C4-2B (cell line): Measurements from ENCODE around the gene TMEM106C.

ENCODE experiments used
- ZFX ChIP-seq: fragments of 450-650 bp; IDR thresholded peaks from 2 replicates; pipeline ENCODE4 v1.6.1; 2017
- TF ChIP-seq, protein P1 (sequence below): fragments of 450-650 bp; conservative IDR thresholded peaks from 2 replicates; pipeline ENCODE4 v1.5.1; 2017; ENCODE audit warnings: mild to moderate bottlenecking

DNA sequence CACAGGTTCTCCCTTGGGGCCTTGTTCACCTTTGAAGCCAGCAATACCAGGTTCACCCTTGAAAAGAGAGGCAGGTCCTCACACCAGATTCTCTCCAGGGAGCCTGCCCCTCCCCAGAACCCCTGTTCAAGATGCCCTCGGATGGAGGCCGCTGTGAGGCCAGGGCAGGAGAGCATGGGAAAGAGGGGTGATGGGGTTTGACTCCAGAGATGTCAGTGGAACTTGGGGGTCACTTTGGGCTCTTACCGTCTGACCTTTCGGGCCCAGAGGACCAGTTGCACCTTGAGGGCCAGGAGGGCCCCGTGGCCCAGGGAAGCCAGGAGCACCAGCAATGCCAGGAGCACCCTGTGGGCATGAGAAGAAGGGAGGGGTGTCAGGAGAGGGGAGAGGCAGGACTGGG, 23.4 kb downstream of the TMEM106C start:
- TF ChIP-seq, protein P1, sequence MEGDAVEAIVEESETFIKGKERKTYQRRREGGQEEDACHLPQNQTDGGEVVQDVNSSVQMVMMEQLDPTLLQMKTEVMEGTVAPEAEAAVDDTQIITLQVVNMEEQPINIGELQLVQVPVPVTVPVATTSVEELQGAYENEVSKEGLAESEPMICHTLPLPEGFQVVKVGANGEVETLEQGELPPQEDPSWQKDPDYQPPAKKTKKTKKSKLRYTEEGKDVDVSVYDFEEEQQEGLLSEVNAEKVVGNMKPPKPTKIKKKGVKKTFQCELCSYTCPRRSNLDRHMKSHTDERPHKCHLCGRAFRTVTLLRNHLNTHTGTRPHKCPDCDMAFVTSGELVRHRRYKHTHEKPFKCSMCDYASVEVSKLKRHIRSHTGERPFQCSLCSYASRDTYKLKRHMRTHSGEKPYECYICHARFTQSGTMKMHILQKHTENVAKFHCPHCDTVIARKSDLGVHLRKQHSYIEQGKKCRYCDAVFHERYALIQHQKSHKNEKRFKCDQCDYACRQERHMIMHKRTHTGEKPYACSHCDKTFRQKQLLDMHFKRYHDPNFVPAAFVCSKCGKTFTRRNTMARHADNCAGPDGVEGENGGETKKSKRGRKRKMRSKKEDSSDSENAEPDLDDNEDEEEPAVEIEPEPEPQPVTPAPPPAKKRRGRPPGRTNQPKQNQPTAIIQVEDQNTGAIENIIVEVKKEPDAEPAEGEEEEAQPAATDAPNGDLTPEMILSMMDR, result no peak
- no peak for TF ChIP-seq ZFX
